EH (cell line): ENCODE measurements around the gene CHRNA7.

Experiments used
- DNase-seq: peaks from one replicate; pipeline ENCODE4 v3.0.0-alpha.2; 2015; ENCODE audit warnings: low read depth

Gene CHRNA7

DNA sequence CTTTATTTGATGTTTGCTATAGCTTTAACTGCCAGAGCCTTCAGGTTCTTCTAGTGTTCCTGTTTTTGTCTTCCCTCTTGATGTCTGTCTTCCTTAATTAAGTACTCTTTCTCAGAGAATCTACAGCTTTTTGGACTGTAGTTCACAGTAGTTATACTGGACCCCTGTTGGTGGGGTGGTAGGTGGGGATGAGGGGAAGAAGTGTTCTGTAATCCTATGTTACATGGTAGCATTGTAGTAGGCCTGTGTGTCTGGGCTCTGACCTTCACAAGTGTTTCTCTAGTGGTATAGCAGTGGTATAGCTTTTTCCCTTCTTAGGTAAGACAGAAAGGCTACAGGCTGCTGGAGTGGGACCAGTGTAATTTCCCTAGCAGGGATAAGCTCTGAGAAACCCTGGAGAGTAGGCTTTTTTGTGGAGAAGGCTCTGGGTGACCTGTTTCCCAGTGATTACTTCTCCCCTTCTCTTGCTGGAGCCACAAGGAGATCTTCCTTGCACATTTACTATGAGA lies 59.6 kb downstream of the CHRNA7 start:
- no peak for DNase-seq

DNA sequence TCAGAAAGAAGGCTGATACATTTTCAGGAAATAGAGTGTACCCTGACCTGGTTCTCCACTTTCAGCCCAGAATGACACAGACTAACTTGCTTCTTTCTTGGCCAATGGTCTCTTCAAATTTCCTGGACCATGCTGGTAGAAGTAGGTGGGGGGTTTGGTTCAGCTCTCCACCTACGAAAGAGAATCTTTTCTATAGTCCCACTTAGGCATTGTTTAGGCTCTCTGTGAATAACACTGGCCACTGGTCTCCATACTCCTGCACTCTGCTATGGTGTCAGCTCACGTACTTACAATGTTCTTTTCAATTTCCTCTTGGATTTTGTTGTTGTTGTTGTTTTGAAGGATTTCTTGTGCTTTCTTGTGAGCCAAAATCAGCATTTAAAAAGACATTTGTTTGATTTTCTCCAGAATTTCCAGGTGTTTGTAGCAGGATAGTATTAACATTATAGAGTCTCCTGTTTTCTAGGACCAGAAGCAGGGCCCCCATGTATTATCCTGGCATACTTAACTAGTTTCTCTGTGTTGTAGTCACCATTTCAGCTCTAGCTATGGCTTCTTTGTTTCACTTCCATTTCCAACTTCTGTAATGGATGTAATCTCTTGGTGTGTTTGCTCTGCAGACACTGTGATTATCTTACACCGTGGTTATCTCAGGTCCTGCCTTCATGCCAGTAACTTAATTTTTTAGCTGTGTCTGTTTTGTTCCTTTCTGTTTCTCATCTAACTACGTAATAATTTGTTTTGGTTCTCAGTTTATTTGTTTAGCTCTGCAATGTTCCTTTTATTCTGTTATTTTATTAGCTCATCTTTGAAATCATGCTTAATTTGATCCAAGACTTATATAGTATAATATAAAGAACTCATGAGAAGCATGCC lies 61.4 kb downstream of the CHRNA7 start:
- DNase-seq, result no peak

DNA sequence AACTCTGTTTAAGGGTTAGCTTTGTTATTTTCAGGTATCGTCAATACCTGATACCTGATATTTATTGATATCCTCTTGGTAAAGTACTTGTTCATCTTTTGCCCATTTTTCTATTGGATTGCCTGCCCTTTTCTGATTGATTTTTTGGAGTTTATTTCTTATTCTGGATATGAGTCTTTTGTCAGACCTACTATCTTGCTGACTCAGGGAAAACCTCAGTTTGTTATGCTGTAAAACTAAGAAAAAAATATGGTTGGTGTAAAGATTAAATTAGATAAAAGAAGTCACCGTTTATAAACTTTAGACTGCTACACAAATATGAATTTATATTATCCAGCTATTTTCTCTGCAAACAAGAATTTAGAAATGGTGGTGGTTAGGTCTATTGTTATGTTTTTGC lies 65.9 kb downstream of the CHRNA7 start:
- no peak for DNase-seq

DNA sequence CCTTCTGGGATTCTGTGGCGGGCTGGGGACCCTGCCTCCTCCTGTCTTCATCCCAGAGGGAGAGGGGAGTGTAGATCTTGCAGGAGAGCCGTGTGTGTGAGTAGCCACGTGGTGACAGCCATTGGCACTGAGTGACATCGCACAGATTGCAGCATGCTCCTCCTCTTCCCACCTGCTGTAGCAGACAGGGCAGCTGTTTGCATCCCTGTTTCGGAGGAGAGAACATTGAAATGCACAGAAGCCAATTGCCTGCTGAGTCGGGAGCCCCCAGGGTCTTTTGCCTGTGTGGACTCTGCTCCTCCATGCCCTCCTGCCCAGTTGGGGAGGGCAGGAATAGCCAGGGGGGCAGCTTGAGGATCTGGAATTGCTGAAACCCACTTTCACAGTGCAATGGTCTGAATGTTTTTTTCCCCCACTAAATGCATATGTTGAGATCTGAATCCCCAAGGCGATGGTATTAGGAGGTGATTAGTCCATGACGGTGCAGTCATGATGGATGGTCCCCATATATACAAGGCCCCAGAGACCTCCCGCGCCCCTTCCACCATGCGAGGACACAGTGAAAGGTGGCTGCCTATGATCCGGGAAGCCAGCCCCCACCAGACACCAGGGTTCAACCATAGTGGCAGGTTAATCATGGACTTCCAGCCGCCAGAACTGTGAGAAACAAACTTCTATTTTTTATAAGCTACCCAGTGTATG lies 66.8 kb downstream of the CHRNA7 start:
- no peak for DNase-seq

DNA sequence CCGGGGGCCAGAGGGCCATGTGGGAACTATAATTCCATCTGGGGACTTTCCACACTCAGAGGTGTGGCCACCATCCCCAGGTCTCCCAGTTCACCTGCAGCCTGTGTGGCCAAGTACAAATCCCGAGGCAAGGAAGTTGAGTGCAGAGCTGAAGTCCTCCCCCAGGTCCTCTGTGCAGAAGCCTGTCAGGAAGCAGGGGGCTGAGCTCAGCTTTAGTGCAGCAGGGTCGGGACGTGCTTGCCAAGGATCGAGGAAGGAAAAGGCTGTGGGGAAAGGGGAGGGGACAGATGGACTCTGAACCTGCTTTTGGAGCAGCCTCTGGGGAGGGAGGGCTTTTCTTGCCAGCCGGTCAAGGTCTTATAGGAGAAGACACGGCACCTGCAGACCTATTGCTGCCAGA lies 67.7 kb downstream of the CHRNA7 start:
- DNase-seq, result no peak

DNA sequence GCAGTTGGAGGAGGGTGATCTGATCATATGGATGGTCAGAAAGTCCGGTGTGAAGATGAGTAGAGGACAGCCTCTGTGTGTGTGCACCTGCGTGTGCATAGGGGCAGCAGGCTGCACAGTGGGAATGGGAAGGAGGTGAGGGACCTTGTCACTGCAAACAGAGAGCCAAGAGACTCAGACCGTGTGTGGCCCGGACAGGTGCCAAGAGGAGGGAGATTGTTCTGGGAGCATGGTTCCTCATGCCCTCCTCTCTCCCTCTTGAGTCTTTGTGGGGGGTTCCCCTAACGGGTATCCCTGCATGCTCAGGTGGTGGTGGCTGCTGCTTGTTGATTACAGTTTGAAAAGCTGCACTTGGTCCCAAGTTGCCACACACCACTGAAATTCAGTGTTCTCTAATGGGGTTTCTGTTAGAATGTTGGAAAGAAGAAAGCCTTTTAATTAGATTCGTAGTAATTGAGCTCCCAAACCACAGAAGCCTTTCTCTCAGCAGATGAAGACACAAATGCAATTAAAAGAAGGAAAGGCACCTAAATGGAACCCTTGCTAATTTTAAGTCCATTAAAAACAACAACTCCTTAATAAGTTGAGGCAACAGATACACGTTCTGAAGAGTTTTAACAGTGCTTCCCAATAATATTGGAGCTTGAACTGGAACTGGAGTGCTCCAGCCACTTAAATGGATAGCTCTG lies 68.9 kb downstream of the CHRNA7 start:
- DNase-seq, result no peak

DNA sequence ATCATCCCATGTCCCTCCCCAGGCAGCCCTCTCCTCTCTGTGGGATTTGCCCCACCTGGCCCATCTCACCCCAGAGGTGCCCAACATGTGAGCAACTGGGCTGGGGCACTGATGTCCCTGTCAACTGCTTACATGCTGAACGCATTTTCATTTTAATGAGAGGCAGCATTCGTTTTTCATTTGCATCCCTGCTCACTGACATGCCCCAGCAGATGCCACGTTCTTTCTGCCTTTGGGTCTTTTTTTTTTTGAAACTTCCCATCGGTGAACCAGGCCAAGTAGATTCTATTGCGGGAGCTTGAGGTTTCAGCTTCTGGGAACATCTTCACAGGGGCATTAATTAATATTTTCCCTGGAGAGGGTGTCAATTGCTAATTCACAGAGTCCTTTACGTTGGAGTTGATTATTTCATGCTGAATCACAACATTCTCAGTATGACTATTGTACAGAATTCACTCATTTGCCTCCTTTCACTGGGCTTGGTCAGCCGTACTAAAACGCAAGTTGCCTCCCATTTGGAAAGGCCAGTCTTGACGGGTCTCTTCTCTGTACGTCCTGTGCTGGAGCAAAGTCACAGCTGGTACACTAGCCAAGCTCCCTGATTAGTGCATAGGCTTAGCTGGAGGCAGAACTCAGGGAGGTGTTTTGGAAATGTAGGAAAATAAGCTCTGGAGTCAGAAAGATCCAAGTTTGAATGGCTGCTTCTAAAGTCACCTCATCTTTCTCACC lies 69.8 kb downstream of the CHRNA7 start:
- no peak for DNase-seq

DNA sequence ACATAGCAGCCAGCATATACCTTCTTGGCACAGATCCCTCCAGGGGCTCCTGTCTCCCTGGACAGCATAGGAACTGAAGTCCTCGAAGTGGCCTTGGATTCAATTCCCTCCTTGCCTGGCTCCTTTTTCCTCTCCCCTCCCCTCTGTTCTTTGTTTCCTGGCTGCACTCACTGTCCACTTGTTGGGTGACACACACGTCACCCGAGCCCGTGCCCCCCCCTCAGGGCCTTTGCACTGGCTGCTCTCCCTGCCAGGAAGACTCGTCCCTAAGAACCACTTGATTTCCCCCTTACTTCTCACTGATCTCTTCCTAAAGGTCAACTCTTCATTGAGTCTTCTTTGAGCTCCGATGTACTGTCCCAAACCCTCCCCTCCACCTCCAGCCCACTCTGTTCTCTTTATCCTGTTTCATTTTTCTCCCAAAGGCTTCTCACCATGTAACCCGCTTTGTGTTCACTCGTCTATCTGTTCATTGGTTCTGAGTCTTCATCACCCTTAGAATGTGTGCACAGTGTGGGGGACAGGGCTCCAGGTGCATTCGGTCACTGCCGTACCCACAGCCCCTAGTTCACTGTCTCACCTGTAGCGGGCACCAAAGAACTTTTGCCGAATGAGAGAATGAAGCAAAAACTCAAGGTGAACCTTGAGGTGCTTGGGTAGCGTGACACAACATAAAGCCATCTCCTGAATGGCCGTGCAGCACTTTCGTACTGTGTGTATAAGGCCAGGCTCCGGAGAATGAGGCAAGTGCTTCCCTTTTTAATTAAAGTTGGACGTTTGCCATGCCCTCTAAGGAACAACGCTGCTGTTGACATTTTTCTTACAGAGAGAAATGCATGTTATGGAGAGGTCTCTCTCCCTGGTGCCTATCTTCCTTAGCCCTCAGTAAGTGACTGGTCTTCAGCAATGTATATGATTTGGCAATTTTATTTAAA lies 74.0 kb downstream of the CHRNA7 start:
- DNase-seq, result no peak

DNA sequence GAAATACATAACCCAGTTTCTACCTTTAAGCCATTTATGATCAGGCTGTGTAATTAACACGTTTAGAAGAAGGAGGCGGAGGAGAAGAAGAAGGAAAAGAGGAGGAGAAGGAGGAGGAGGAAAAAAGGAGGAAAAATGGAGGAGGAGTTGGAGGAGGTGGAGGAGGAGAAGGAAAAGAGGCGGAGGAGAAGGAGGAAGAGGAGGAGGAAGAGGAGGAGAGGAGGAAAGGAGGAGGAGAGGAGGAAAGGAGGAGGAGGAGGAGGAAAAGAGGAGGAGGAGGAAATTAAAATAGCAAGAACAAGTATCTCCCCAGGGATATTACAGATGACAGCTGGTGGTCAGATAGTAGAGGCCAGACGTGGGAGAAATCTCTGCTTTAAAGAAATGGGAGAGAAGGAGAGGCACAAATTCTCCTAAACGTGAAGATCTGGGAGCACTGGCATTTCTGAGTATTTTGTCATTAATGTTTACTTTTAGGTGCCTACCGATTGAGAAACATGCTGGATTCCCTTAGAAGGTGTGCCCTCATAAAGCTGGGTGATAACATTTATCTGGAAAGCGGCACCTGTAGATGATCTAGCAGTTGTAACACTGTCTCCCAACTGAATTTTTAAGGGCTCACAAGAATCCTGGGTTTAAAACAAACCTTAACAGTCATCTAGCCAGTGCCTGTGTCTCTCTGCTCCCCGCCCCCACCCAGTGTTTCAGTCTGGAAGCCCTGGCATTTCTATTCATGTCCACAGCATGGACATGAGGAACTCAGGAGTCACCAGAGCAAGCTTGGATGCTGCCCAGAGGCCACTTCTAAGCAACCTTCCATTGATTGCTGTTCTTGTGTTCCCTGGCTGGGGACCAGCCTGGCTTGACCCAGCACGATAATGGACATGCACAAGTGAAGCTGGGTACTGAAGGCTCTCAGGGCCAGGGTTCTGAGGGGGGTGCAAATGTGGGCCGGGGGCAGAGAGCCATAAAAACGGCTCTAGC lies 75.2 kb downstream of the CHRNA7 start:
- no peak for DNase-seq

DNA sequence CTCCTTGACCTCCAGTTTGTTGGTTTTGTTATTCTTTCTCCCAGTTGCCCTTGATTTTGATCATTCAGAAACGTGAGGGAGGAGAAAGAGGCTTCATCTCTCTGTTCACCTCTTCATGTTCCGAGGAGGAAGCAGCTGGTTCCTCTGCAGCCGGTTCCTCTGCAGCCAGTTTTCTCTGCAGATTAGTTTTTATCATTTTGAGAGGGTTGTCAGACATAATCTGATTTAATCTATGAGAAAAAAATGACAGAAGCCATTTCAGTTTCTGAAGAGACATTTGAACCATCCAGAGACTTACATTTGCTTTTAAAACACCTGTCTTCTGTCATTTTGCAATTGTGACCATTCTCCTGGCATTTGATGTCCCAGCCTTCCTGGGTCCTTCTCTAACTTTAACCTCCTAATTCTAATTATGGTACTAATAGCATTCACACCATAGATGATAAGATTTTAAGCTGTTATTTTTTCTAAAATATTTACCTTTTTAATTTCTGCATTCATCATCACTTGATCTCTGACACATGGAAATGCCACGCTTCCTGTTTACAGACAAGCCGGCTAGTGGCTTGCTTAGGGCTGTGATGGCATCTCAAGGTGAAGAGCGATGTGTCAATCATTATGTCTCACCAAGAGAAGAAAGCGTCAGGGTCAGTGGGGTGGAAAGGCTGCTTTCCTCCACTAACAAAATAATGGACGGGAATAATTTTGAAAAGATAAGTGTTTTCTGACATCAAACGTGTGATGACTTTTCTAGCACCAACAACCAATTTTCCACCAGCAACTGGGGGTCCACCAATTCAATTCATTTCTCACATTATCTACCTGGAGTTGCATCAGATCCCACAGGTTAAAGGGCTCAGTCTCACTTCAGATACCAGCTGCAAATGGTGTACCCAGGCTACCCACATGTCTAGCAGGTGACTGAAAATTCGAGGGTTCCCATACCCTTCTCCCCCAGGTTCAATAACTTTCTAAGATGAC lies 76.4 kb downstream of the CHRNA7 start:
- no peak for DNase-seq

DNA sequence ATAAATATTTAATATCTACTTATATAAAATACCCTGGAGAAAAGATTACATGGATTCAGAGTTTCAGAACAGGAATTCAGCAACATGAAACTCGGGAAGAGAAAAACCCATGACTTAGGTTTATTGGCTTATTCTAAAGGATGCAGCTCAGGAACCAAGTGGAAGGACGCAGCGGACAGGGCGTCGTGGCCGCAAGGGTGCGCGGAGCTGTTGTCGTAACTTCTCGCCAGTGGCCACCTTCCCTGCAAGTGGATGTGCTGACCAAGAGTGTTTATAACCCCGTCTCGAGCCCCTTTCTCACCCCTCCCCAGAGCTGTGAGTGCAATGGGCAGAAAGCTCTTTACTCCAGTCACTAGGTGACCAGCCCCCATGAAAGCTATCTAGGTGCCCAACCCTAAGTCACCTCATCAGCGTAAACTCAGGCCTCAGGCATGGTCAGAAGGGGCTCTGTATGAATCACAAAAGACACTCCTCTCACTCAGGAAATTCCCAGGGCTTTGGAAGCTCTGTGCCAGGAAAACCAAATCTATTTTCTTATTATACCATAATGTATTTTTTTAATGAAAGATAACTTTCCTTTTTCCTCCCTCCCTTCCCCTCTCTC lies 77.3 kb downstream of the CHRNA7 start:
- DNase-seq, result no peak

DNA sequence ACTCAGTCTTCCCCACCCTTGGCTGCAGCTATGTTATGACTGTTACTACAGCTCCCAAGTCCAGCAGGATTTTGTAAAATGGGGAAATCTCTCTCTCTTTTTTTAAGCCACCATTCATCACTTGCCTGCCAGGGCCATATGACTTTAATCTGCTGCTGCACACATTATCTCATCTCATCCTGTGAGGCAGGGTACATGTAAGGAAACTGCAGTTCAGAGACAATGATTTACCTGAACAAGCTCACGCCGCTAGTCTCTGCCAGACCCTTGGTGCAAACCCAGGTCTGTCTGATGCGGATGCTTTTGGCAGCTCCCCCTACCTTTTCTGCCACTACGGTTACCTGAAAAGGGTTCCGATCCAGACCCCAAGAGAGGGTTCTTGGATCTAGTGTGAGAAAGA lies 78.3 kb downstream of the CHRNA7 start:
- DNase-seq, result no peak

DNA sequence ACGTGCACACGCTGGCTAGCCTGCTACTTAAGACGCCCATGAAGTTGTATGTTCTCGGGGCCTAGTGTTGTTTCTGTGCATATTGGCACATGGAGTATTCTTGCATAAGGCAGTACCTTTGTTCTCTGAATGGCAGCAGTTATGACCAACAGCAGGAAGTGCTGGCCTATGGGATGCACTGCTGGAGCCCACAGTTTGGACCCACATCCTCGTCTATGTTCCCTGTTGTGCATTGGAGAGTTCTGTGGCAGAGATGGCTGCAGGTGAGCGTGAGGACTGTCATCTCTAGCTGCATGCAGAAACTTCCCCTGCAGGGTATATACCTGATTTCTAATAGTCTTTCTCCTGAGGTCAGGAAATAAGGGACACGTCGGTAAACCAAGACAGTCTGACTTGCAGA lies 81.8 kb downstream of the CHRNA7 start:
- no peak for DNase-seq

DNA sequence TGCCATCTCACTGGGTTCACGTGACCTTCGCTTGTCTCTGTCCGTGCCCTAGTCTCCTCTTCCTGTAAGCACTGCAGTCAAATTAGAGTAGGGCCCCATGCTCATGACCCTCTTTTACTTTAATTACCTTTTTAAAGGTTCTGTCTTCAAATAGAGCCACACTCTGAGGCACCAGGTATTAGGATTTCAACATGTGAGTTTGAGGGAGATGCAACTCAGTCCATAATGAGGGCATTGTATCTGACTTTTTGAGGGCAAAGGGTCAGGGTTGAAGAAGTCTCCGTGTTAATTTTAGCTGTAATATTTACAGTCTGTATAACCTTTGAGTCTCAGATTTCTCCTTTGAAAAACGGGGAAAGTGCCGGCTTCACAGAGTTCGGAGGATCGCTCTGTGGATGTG lies 82.9 kb downstream of the CHRNA7 start:
- no peak for DNase-seq

DNA sequence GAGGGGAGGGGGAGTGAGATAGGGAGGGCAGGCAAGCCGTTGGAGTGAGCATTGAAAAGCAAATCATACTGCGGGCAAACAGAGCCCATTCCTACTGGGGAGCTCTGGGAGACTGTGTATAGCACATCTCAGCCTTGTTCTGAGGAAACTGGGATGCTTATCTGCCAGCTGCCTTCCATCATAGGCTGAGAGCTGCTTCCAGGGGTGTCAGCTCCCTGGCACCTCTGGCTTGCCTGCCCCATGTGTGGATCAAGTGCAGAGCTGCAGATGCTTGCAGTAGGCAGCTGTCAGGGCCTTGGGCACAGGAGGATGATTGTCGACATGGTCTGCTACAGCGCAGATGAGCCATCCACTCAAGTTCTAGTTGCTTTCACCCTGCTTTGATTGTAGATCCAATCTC lies 86.8 kb downstream of the CHRNA7 start:
- DNase-seq, result no peak

DNA sequence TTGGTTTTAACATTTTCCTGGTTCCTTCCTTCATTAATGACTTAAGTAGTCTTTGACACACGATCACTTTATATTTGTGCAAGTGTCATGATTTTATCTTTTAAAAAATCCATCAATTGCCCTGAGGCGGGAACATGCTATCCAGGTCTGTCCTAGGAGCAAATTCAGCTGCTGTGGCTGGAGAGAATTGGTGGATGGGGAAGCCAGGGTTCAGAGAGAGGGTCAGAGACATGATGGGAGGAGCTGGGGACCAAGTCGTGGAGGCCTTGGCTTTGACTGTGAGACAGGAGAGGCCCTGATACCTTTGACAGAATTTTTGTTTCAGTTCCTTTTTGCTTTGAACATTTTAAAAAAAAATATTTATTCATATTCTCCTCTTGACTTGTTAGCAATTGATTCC lies 89.0 kb downstream of the CHRNA7 start:
- DNase-seq, result no peak

DNA sequence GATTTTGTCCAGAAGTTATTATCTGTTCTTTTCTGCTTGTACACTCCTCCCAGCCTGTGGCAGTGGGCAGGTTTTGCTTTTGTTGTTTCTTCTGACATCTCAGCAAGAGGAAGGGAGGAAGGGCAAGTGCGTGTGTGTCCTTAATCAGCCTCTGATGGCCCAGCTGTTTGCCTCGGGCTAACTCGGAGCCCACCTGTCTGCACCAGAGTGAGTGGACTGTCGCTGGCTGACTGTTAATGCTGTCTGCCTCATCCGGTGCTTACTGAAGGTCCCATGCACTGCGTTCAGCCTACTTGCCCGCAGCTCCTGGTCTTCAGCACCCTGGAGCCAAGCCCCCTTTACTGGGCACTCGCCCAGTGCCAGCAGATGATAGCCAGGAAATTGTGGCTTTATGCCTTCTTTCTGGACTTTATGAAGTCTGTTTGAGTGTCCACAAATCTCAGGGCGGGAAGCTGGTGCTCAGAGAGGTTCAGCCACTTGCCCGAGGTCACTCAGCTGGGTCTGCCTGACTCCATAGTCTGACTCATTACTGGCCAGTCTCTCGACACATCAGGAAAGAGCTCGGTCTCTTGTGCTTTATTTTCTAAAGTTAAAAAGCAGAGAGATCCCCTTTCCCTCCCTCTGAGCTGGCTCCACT lies 89.5 kb downstream of the CHRNA7 start:
- DNase-seq, result no peak
